Left ventricle myocardium inferior (tissue), 1 donor: Measurements from ENCODE around the gene PKD1L1. TPM values are rescaled to one million over a fixed set of nuclear protein-coding genes. Genes with fewer than 3 reads are reported as not detected.

Experiments
- DNase-seq: peaks from one replicate; pipeline ENCODE4 v3.0.0-alpha.2; 2020
- H3K27ac ChIP-seq: fragments of 200-600 bp; replicated peaks from 2 replicates; pipeline ENCODE4 v1.8.0; 2021
- H3K27me3 ChIP-seq: fragments of 200-600 bp; 2 replicates; pipeline ENCODE4 v1.8.0; 2021; ENCODE audit warnings: low read depth
- H3K36me3 ChIP-seq: fragments of 200-600 bp; 2 replicates; pipeline ENCODE4 v1.8.0; 2021
- H3K4me1 ChIP-seq: fragments of 200-600 bp; 2 replicates; pipeline ENCODE4 v1.8.0; 2021
- H3K4me3 ChIP-seq: fragments of 200-600 bp; 2 replicates; pipeline ENCODE4 v1.8.0; 2021; ENCODE audit warnings: mild to moderate bottlenecking, moderate library complexity
- H3K9me3 ChIP-seq: fragments of 200-600 bp; replicated peaks from 2 replicates; pipeline ENCODE4 v1.8.0; 2021
- CTCF ChIP-seq: fragments of 200-600 bp; IDR thresholded peaks from 2 replicates; pipeline ENCODE4 v1.8.0; 2021; ENCODE audit warnings: antibody characterized with exemption, mild to moderate bottlenecking, borderline replicate concordance
- intact Hi-C: fragments of 100-400 bp; cut with micrococcal nuclease; formaldehyde crosslinking; loops from one replicate; pipeline ENCODE4 v1.11.0; 2022
- total RNA-seq: library from RNA; stranded (reverse); fragmentation: NEBNext Ultra II Directional; extraction: Animal tissue kit (Norgen Biotek cat#: 25700); gene quantifications from one replicate; pipeline ENCODE4 v1.2.1, GENCODE V29; 2021
- donor health status: DM: no; HTN: yes; CAD: no; lungs with severe emphysema.

The PKD1L1 gene
- total RNA-seq, 1 donor from 2014 or later, result 1.5 TPM

- no peak overlapping the region for H3K4me3 ChIP-seq
- peaks cover 69% of the 10 kb centered on the region for H3K4me1 ChIP-seq
- DNase-seq, result no peak
- intact Hi-C loops, result no loop called here
- H3K27me3 ChIP-seq, result no peaks in the 10 kb centered on the region
- H3K27ac ChIP-seq, result peak overlapping the region; percentile 93
- no peaks in the 10 kb centered on the region for H3K9me3 ChIP-seq
- H3K36me3 ChIP-seq, result no peaks in the 10 kb centered on the region
- no peak for TF ChIP-seq CTCF
Measured at GRCh38 chr7:47939425-47940036, 8.7 kb downstream of the PKD1L1 start.

- TF ChIP-seq CTCF, result no peak
- Histone ChIP-seq H3K4me1 (peaks cover 64% of the 10 kb centered on the region), H3K27ac (peak overlapping the region; percentile 93), H3K4me3 (no peak overlapping the region), H3K27me3 (no peaks in the 10 kb centered on the region), H3K36me3 (peaks cover 3% of the 10 kb centered on the region), H3K9me3 (no peaks in the 10 kb centered on the region)
- DNase-seq, result no peak
- intact Hi-C loops, result no loop called here
Measured at GRCh38 chr7:47938574-47939165, 9.6 kb downstream of the PKD1L1 start.

- DNase-seq, result no peak
- peak overlapping the region; percentile 4 for H3K27ac ChIP-seq
- TF ChIP-seq CTCF, result no peak
- no peak overlapping the region for H3K4me3 ChIP-seq
- no peaks in the 10 kb centered on the region for H3K9me3 ChIP-seq
- peaks cover 61% of the 10 kb centered on the region for H3K4me1 ChIP-seq
- no peaks in the 10 kb centered on the region for H3K27me3 ChIP-seq
- H3K36me3 ChIP-seq, result peaks cover 3% of the 10 kb centered on the region
- intact Hi-C loops, result no loop called here
Measured at GRCh38 chr7:47937711-47938573, 10.3 kb downstream of the PKD1L1 start.

GRCh38 chr7:47937065-47937687, 11.1 kb downstream of the PKD1L1 start:
- no peak for TF ChIP-seq CTCF
- Histone ChIP-seq H3K27me3 (no peaks in the 10 kb centered on the region), H3K4me3 (no peak overlapping the region), H3K27ac (peak overlapping the region; percentile 4), H3K36me3 (peaks cover 3% of the 10 kb centered on the region), H3K4me1 (peaks cover 63% of the 10 kb centered on the region), H3K9me3 (no peaks in the 10 kb centered on the region)
- intact Hi-C loops, result no loop called here
- DNase-seq, result no peak

- Histone ChIP-seq H3K27me3 (no peaks in the 10 kb centered on the region), H3K4me1 (peaks cover 60% of the 10 kb centered on the region), H3K27ac (no peak overlapping the region), H3K36me3 (peaks cover 3% of the 10 kb centered on the region), H3K4me3 (no peak overlapping the region), H3K9me3 (no peaks in the 10 kb centered on the region)
- DNase-seq, result no peak
- TF ChIP-seq CTCF, result no peak
- intact Hi-C loops, result no loop called here
Measured at GRCh38 chr7:47936323-47936722, 11.9 kb downstream of the PKD1L1 start.
